Neutrophil (primary cell): Measurements from ENCODE around the gene CTXN1.
"Not testable (repeated sequence)": the region's sequence is repeated elsewhere in the genome, so short reads cannot be mapped to it uniquely, and the experiment has no call there.

Source experiments
- H3K27ac ChIP-seq: fragments of 200-600 bp; sonication (generic); 2 replicates; pipeline ENCODE4 v1.5.1; 2016; ENCODE audit warnings: mild to moderate bottlenecking, moderate library complexity
- H3K27me3 ChIP-seq: fragments of 200-600 bp; sonication (generic); 2 replicates; pipeline ENCODE4 v1.6.0; 2016; ENCODE audit warnings: mild to moderate bottlenecking
- H3K36me3 ChIP-seq: fragments of 200-600 bp; sonication (generic); 2 replicates; pipeline ENCODE4 v1.5.1; 2017
- H3K4me1 ChIP-seq, 2 experiments: fragments of 200-600 bp in 1 of 2; sonication (generic) in 1 of 2; 1 replicate in 1 of 2; 2 replicates in 1 of 2; pipeline versions ENCODE4 v1.5.1 to v1.6.1; 2013 to 2016; ENCODE audit warnings: low read depth in 1 of 2, low read length in 1 of 2, mild to moderate bottlenecking in 1 of 2, moderate library complexity in 1 of 2; ENCODE audit not compliant: control insufficient read depth in 1 of 2, insufficient read depth in 1 of 2
- H3K4me3 ChIP-seq, 2 experiments: fragments of 200-600 bp in 1 of 2; sonication (generic) in 1 of 2; 1 replicate in 1 of 2; 2 replicates in 1 of 2; pipeline ENCODE4 v1.5.1; 2013 to 2016; ENCODE audit warnings: low read depth in 1 of 2, low read length in 1 of 2, mild to moderate bottlenecking in 1 of 2, moderate library complexity in 1 of 2
- H3K9me3 ChIP-seq: fragments of 200-600 bp; sonication (generic); 2 replicates; pipeline ENCODE4 v1.5.1; 2016
- CTCF ChIP-seq: fragments of 200-600 bp; sonication (generic); IDR thresholded peaks from 2 replicates; pipeline ENCODE4 v1.5.1; 2016; ENCODE audit warnings: antibody characterized with exemption

CTXN1 gene

GRCh38 chr19:7933411-7933810, 7.5 kb upstream of the CTXN1 start:
- TF ChIP-seq CTCF, result no peak
- Histone ChIP-seq H3K27me3 (no peaks in the 10 kb centered on the region), H3K36me3 (peaks cover 71% of the 10 kb centered on the region), H3K4me1 (no peaks in the 10 kb centered on the region), H3K4me3 (no peak overlapping the region), H3K9me3 (no peaks in the 10 kb centered on the region), H3K27ac (no peak overlapping the region)

GRCh38 chr19:7932930-7933300, 7.0 kb upstream of the CTXN1 start:
- no peak overlapping the region for H3K4me3 ChIP-seq
- H3K36me3 ChIP-seq, result peaks cover 71% of the 10 kb centered on the region

GRCh38 chr19:7932276-7932929, 6.5 kb upstream of the CTXN1 start:
- no peaks in the 10 kb centered on the region for H3K4me1 ChIP-seq
- H3K4me3 ChIP-seq, result no peak overlapping the region
- H3K27me3 ChIP-seq, result no peaks in the 10 kb centered on the region
- no peak for TF ChIP-seq CTCF
- H3K36me3 ChIP-seq, result peaks cover 68% of the 10 kb centered on the region
- H3K27ac ChIP-seq, result no peak overlapping the region
- no peaks in the 10 kb centered on the region for H3K9me3 ChIP-seq

More at GRCh38 chr19:7932930-7933300, 7.0 kb upstream of the CTXN1 start:
- Histone ChIP-seq H3K27me3 (no peaks in the 10 kb centered on the region), H3K9me3 (no peaks in the 10 kb centered on the region), H3K27ac (no peak overlapping the region), H3K4me1 (no peaks in the 10 kb centered on the region)
- no peak for TF ChIP-seq CTCF

GRCh38 chr19:7931221-7932061, 5.5 kb upstream of the CTXN1 start:
- H3K9me3 ChIP-seq, result no peaks in the 10 kb centered on the region
- no peak overlapping the region for H3K27ac ChIP-seq
- no peaks in the 10 kb centered on the region for H3K4me1 ChIP-seq
- peaks cover 58% of the 10 kb centered on the region for H3K36me3 ChIP-seq
- H3K4me3 ChIP-seq, result no peak overlapping the region
- TF ChIP-seq CTCF, result no peak
- peaks cover 2% of the 10 kb centered on the region for H3K27me3 ChIP-seq

- H3K36me3 ChIP-seq, result peaks cover 53% of the 10 kb centered on the region
- no peak overlapping the region for H3K4me3 ChIP-seq
- H3K27me3 ChIP-seq, result peaks cover 9% of the 10 kb centered on the region
- no peaks in the 10 kb centered on the region for H3K9me3 ChIP-seq
- TF ChIP-seq CTCF, result no peak
- peaks cover 0 to 3% of the 10 kb centered on the region in 2 experiments for H3K4me1 ChIP-seq
- H3K27ac ChIP-seq, result no peak overlapping the region
Measured at GRCh38 chr19:7930765-7931164, 4.8 kb upstream of the CTXN1 start.

- Histone ChIP-seq H3K4me1 (peaks cover 4 to 10% of the 10 kb centered on the region in 2 experiments), H3K27me3 (peaks cover 16% of the 10 kb centered on the region), H3K36me3 (peaks cover 46% of the 10 kb centered on the region)
- H3K4me3 ChIP-seq, H3K27ac ChIP-seq, H3K9me3 ChIP-seq: not testable (repeated sequence)
Measured at GRCh38 chr19:7930030-7930429, 4.1 kb upstream of the CTXN1 start.
